NCI-H2081 (cell line): ENCODE results near the gene SLC2A13.
A peak's percentile ranks its signal among the peaks of the same experiment; 100 is the strongest.
"Not testable (repeated sequence)": the region's sequence is repeated elsewhere in the genome, so short reads cannot be mapped to it uniquely, and the experiment has no call there.

Experiments
- DNase-seq, 2 experiments: peaks; one replicate each; lab custom pipeline; 2025; lab: John Stamatoyannopoulos, UW

SLC2A13 gene

GRCh38 chr12:39804898-39805297 lies 301.0 kb downstream of the SLC2A13 start:
- DNase-seq = no peak

DNA sequence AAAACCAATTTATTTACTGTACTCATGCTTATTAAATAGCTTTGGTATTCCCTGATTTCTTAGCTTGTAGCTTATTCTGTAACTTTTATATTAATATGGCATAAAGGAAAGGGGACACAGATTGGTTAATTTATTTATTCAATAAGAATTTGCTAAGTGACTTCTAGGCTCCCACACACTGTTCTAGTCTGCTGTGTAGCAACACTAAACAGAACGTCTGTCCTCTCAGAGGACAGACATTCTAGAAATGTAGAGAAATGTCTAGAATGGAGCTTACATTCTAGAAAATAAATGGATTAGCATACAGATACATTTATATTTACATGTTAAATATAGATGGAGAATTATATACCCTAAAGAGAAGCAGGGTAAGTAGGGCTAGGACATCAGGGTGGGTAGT lies 301.4 kb downstream of the SLC2A13 start:
- no peak for DNase-seq

DNA sequence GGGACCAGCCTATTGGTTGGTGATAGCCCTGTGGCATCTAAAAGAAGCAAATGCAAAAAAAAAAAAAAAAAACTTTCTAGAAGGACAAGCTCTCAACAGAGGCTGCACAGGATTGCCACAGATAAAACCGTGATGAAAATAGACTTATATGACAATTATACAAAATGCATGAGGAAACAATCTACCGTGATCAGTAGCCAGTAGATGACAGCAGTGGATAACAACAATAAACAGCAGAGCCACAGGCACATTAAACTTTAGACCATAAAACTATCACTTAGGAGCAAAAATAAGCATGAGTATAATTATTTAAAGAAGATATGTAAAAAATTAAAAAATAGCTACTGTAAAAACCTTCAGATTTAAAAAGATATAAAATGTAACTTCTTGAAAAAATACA lies 302.7 kb downstream of the SLC2A13 start:
- DNase-seq = no peak

GRCh38 chr12:39798977-39799376 lies 306.9 kb downstream of the SLC2A13 start:
- no peak for DNase-seq

DNA sequence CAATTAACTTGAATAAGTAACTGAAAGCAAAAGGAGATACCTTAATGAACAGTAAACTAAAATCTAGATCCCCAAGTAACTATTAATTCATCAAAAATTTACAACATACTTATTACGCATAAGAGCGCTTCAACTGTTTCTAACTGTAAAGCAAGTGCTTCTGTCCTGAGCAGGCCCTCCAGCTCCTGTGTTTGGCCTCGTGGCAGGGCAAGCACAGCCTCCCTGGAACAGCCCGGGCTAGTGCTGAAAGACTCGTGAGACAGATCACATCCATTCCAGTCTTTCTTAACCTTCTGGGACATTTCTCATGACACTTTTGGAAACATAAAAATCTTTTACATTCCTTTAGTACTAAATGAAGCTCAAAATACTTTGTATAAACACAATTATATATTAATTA lies 307.5 kb downstream of the SLC2A13 start:
- no peak for DNase-seq

- no peak for DNase-seq
Observed at GRCh38 chr12:39795481-39795880, 310.4 kb downstream of the SLC2A13 start.

DNA sequence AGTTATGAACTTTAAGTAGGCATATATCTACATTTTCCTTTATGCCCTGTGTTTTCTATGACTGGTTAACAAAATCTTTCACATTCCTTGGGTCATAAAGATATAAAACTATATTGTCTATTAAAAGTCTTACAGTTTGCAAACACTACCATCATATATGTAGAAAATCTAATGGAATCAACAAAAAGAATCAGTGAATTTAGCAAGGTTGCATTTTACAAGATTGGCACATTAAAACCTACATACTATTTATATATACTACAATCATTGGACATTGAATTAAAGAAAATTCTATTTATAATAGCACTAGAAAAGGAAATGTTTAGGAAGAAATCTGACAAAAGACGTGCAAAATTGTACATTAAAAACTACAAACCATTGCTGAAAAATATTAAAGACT lies 312.9 kb downstream of the SLC2A13 start:
- no peak for DNase-seq

GRCh38 chr12:39788239-39788638 lies 317.6 kb downstream of the SLC2A13 start:
- DNase-seq = no peak

- not testable (repeated sequence) for DNase-seq
Observed at GRCh38 chr12:39785814-39786213, 320.1 kb downstream of the SLC2A13 start.

- DNase-seq = no peak
Observed at GRCh38 chr12:39782026-39782545, 323.8 kb downstream of the SLC2A13 start.

DNA sequence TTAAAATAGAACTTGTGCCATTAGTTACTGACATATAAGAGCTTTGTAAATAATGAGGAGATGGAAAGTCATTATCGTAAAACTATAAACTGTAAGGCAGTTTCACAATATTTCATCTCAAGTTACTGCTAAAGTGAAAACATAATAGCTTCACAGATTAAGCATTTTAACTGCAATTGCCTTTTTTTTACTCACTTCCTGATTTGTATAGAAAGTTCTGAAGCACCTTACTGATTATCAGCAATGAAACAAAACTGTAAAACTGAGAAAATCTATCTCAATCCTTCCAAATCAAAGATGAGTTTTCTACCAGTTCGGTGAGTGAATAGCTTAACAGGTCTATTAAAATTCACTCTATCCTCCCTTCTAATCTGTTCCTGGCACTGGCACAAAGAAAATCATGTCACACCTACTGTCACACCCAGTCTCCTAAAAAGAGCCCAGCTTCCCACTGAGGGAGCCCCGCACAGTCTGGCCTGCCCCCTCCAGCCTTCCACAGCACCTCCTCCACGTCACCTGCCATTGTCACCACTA lies 324.9 kb downstream of the SLC2A13 start:
- DNase-seq = peak; percentile 69 to 91

- DNase-seq = no peak
Observed at GRCh38 chr12:39780411-39780912, 325.4 kb downstream of the SLC2A13 start.

- DNase-seq = no peak
Observed at GRCh38 chr12:39779768-39780340, 326.0 kb downstream of the SLC2A13 start.

DNA sequence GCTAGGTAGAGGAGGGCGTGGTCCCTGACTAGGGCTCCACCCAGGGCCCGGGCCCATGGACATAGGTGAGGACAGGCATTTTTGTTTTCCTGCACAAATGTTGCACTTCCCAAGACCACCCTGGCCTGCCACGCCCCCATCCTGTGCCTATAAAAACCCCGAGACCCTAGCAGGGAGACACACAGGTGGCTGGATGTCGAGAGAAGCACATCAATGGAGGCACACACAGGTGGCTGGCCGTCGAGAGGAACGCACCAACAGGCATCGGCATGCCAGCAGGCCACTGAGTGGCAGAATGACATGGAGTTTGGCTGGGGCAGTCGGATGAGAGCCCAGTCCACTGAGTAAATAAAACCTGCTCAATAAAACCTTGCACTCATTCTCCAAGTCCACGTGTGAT lies 328.4 kb downstream of the SLC2A13 start:
- no peak for DNase-seq

DNA sequence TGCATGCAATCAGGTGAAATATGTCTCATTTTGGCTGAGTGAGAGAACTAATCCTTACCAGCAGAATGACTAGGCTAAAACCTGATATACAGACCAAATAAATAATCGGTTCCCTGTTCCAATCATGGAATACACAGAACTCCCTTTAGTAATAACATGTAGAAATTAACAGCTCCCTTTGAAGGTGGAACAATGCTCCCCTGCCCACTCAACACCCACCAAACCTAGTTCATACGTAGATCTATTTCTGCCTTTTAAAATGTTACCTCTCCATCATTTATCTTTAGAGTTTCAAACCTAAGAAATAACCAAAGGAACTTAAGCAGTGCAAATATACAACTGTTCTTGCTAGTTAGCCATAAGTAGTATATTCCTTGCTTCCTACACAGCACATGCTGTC lies 332.6 kb downstream of the SLC2A13 start:
- no peak for DNase-seq

- no peak for DNase-seq
Observed at GRCh38 chr12:39772821-39773259, 333.0 kb downstream of the SLC2A13 start.

GRCh38 chr12:39771456-39771855 lies 334.4 kb downstream of the SLC2A13 start:
- DNase-seq = no peak

- peak; percentile 25 to 41 for DNase-seq
Observed at GRCh38 chr12:39764944-39765560, 340.8 kb downstream of the SLC2A13 start.

DNA sequence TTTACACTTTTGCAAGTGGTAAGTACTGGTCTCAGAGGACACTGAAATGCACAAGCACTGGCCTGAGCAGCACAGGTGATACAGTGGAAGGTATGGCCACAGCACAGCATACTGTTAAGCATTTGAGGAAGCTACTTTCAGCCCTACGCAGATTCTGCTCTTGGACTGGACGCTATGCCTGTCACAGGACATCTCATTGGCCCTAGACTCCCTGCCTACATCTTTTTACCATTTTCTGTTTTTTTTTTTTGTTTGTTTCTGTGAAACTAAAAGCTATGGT lies 342.1 kb downstream of the SLC2A13 start:
- no peak for DNase-seq

GRCh38 chr12:39763071-39763889 lies 342.6 kb downstream of the SLC2A13 start:
- DNase-seq = no peak

DNA sequence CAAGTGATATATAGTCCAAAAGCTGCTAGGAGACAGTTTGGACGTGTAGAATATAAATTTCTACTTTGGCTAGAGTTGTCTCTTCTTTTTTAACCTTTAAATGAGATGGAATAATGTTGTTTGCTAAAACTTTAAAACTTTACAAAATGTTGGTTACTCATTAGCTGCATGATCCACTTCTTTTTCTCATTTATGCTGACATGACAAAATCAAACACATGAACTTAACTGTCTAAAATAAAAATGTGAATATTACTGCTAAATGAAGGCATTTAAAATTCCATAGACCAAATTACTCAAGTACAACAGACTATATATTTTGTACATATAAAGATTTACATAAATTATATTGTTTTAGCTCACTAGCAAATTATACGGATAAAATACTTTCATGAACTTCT lies 350.4 kb downstream of the SLC2A13 start:
- no peak for DNase-seq

DNA sequence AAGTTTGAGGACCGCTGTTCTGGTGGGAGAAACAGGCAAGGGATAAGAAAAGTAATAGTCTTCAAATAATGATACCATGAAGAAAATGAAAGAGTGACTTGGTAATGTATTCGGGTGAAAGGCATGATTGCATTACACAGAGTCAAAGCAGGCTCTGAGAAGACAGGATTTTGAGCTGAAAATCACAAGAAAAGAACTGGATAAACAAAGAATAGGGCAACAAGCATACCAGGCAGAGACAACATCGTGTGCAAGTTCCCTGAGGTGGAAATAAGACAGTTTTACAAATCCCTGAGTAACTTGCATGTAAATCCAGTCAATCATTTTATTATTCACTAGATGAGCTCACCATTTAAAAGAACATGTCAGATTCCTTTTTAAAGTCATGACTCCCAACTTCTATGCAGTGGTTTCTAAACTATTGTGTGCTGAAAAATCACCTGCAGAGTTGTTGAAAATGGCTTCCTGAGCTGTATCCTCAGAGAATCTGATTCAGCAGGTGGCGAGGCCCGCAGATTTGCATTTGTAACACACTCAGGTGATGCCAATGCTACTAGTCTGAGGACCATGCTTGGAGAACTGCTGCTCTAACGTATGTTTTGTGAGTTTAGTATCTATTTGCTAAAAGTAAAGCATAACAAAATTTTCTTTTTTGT lies 353.3 kb downstream of the SLC2A13 start:
- no peak for DNase-seq
